Activated naive CD4-positive, alpha-beta T cell treated with anti-CD3 and anti-CD28 coated beads for 36 hours (primary cell): ENCODE measurements around the gene KLHDC10. TPM values are rescaled to one million over a fixed set of nuclear protein-coding genes. Genes with fewer than 3 reads are reported as not detected.

Experiments used
- total RNA-seq, 2 experiments: library from RNA; stranded (reverse); gene quantifications; one replicate each; pipeline ENCODE4 v1.2.3, GENCODE V29; 2021

KLHDC10 gene
- total RNA-seq, 2 experiments from 2014 or later, result 11.6 to 12.9 TPM

Other genes with a start within 250 kb of the KLHDC10 start
- 10 to 100 TPM; 33.4 to 37.6 TPM for gene UBE2H, start 117.6 kb upstream of the KLHDC10 start, total RNA-seq
- gene ZC3HC1, start 19.2 kb upstream of the KLHDC10 start, total RNA-seq, result 10 to 100 TPM; 20.1 to 22.3 TPM
- 10 to 100 TPM; 36.0 to 37.3 TPM for gene TMEM209, start 134.9 kb downstream of the KLHDC10 start, total RNA-seq
- gene SSMEM1, start 137.3 kb downstream of the KLHDC10 start, total RNA-seq, result not detected
- gene CPA2, start 196.3 kb downstream of the KLHDC10 start, total RNA-seq, result not detected
- not detected for gene CPA4, start 222.6 kb downstream of the KLHDC10 start, total RNA-seq